Mesenchymal stem cell (in vitro differentiated cells and primary cell): Measurements from ENCODE around the gene CYTH4.

Experiments used
- DNase-seq: peaks from one replicate; pipeline ENCODE4 v3.0.0-alpha.2; 2013
- H2AFZ ChIP-seq: one replicate; pipeline ENCODE4 v1.6.1; 2013; ENCODE audit warnings: low read depth, mild to moderate bottlenecking, control low read depth, inconsistent platforms, low read length, moderate library complexity
- H2AK5ac ChIP-seq: 2 replicates; pipeline ENCODE4 v1.6.1; 2013; ENCODE audit warnings: low read length, moderate library complexity, mild to moderate bottlenecking, inconsistent platforms; ENCODE audit not compliant: severe bottlenecking
- H2BK120ac ChIP-seq: one replicate; pipeline ENCODE4 v1.6.1; 2013; ENCODE audit warnings: low read depth, mild to moderate bottlenecking, inconsistent platforms, low read length, moderate library complexity
- H2BK12ac ChIP-seq, 2 experiments: one replicate each; pipeline ENCODE4 v1.6.1; 2013; ENCODE audit warnings: inconsistent platforms in 2 of 2, low read length in 2 of 2, mild to moderate bottlenecking in 2 of 2, moderate library complexity in 2 of 2, control low read depth in 1 of 2
- H2BK15ac ChIP-seq: one replicate; pipeline ENCODE4 v1.6.1; 2013; ENCODE audit warnings: mild to moderate bottlenecking, low read depth, inconsistent platforms; ENCODE audit not compliant: poor library complexity, severe bottlenecking
- H2BK5ac ChIP-seq: 2 replicates; pipeline ENCODE4 v1.6.1; 2013; ENCODE audit warnings: low read depth, mild to moderate bottlenecking, low read length, control low read depth, inconsistent platforms; ENCODE audit not compliant: poor library complexity, severe bottlenecking
- H3K14ac ChIP-seq, 2 experiments: one replicate each; pipeline ENCODE4 v1.6.1; 2013; ENCODE audit warnings: inconsistent platforms in 2 of 2, low read length in 2 of 2, control low read depth in 1 of 2, mild to moderate bottlenecking in 1 of 2, moderate library complexity in 1 of 2
- H3K18ac ChIP-seq, 2 experiments: one replicate each; pipeline ENCODE4 v1.6.1; 2013; ENCODE audit warnings: inconsistent platforms in 2 of 2, low read length in 2 of 2, control low read depth in 1 of 2, low read depth in 1 of 2, mild to moderate bottlenecking in 1 of 2
- H3K23ac ChIP-seq, 2 experiments: one replicate each; pipeline ENCODE4 v1.6.1; 2013; ENCODE audit warnings: inconsistent platforms in 2 of 2, low read length in 2 of 2, mild to moderate bottlenecking in 2 of 2, moderate library complexity in 2 of 2, control low read depth in 1 of 2
- H3K27ac ChIP-seq: 2 replicates; pipeline ENCODE4 v1.5.1; 2013; ENCODE audit warnings: mild to moderate bottlenecking, moderate library complexity, low read length, control low read depth, inconsistent platforms; ENCODE audit not compliant: poor library complexity, severe bottlenecking
- H3K27me3 ChIP-seq, 2 experiments: 2 replicates each; pipeline versions ENCODE4 v1.6.1 to v1.7.0; 2013; ENCODE audit warnings: low read length in 2 of 2, mild to moderate bottlenecking in 2 of 2, moderate library complexity in 2 of 2, control low read depth in 1 of 2, inconsistent platforms in 1 of 2; ENCODE audit not compliant: control insufficient read depth in 1 of 2, insufficient read depth in 1 of 2
- H3K36me3 ChIP-seq, 2 experiments: 2 replicates each; pipeline versions ENCODE4 v1.6.1 to v1.7.0; 2013; ENCODE audit warnings: low read length in 2 of 2, control low read depth in 1 of 2, inconsistent platforms in 1 of 2, low read depth in 1 of 2, mild to moderate bottlenecking in 1 of 2; ENCODE audit not compliant: insufficient read depth in 2 of 2, control insufficient read depth in 1 of 2
- H3K4ac ChIP-seq, 2 experiments: one replicate each; pipeline ENCODE4 v1.6.1; 2013; ENCODE audit warnings: inconsistent platforms in 2 of 2, low read length in 2 of 2, mild to moderate bottlenecking in 2 of 2, moderate library complexity in 2 of 2, control low read depth in 1 of 2, low read depth in 1 of 2
- H3K4me1 ChIP-seq: 2 replicates; pipeline ENCODE4 v1.6.1; 2013; ENCODE audit warnings: low read depth, low read length, control low read depth; ENCODE audit not compliant: control insufficient read depth, insufficient read depth
- H3K4me2 ChIP-seq: 2 replicates; pipeline ENCODE4 v1.6.1; 2013; ENCODE audit warnings: low read length, mild to moderate bottlenecking, inconsistent platforms; ENCODE audit not compliant: poor library complexity, severe bottlenecking
- H3K4me3 ChIP-seq, 2 experiments: 2 replicates each; pipeline versions ENCODE4 v1.5.1 to v1.7.0; 2013; ENCODE audit warnings: low read length in 2 of 2, mild to moderate bottlenecking in 2 of 2, control low read depth in 1 of 2, low read depth in 1 of 2; ENCODE audit not compliant: insufficient read depth in 1 of 2
- H3K79me1 ChIP-seq: replicated peaks from 2 replicates; pipeline ENCODE4 v1.6.1; 2013; ENCODE audit warnings: mild to moderate bottlenecking, control low read depth, low read length, inconsistent platforms; ENCODE audit not compliant: poor library complexity, severe bottlenecking
- H3K9ac ChIP-seq: 2 replicates; pipeline ENCODE4 v1.7.0; 2013; ENCODE audit warnings: mild to moderate bottlenecking, low read length, moderate library complexity
- H3K9me3 ChIP-seq: 2 replicates; pipeline ENCODE4 v1.7.0; 2013; ENCODE audit warnings: mild to moderate bottlenecking, low read length; ENCODE audit not compliant: control insufficient read depth
- H4K8ac ChIP-seq: one replicate; pipeline ENCODE4 v1.6.1; 2013; ENCODE audit warnings: inconsistent platforms, mild to moderate bottlenecking, low read length, moderate library complexity
- H4K91ac ChIP-seq: one replicate; pipeline ENCODE4 v1.6.1; 2013; ENCODE audit warnings: mild to moderate bottlenecking, low read length, inconsistent platforms
- WGBS: methylation state at CpG from one replicate; pipeline ENCODE4 v1.1.7; 2013; ENCODE audit warnings: mixed read lengths; 5-methylcytosine and 5-hydroxymethylcytosine counted together

CYTH4 gene

DNA sequence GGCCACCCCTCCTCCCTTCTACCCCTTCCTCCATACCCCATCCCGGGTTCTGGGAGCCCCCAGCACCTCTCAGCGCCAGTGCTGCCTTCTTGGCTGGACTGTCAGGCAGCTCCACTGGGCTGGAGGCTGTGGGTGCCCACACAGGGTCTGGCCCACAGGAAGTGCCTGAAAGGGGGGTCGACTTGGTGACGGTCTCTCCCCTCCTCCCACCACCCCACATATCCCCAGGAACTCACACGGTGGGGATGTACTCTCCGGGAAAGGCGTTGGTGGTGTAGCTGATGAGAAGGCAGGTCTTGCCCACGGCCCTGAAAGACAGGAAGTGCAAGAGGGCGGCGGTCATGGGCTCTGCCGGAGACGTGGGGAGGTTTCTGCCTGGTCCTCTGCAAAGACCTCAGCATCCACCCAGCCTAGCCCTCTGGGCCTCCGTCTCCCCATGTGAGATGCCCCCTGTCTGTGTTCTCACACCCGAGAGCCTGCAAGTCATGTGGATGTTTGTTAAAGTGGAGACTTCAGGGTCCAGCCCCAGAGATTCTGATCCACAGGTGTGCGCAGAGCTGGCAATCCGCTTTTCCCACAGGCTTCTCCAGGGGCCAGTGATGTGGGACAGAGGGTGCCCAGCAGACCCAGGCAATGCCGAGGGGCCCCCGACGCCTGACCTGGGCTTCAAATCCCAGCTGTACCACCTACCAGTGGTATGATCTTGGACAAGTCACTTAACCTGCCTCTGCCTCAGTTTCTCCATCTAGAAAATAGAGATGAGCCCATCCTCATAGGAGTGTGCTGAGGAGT lies 40.8 kb upstream of the CYTH4 start:
- 61% methylated on average over 14 of the region's 19 CpGs for WGBS
- no peak overlapping the region for H2BK5ac ChIP-seq
- H2BK120ac ChIP-seq, result no peak overlapping the region

DNA sequence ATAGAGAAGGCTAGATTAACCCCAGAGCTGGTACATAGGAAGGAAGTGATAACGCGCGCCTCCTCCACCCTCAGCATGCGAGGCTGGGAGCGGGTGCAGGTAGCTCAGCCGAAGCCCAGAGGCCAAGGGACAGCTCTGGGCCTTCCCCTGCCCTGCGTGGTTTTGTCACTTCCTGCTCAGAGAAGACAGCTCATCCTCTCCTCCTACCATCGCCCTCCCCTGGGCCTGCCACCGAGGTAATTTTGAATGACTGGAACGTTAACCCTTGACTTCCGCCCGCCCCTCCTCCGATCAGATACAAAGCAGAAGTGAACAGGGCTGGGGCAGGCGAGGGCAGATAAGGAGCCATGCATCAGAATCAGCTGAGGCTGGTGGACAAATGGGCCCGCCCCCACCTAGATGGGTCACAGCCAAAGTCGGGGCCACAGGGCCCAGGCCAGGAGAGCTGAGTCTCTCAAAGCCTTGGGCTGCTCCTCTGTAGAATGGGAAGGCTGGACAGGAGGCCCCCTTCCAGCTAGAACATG lies 39.9 kb upstream of the CYTH4 start:
- Histone ChIP-seq H3K18ac (peak overlapping the region; percentile 45 to 79), H2AK5ac (peak overlapping the region; percentile 19), H3K4me1 (peaks cover 40% of the 10 kb centered on the region), H4K91ac (peak overlapping the region; percentile 47), H3K14ac (peak overlapping the region in 1 of 2 experiments; percentile 2), H3K9me3 (no peaks in the 10 kb centered on the region), H3K23ac (peak overlapping the region in 1 of 2 experiments; percentile 30), H2BK15ac (peak overlapping the region; percentile 56), H2BK120ac (no peak overlapping the region), H3K4me2 (peak overlapping the region; percentile 29), H3K79me1 (peaks cover 10% of the 10 kb centered on the region), H2AFZ (no peak overlapping the region), H3K9ac (no peak overlapping the region), H3K36me3 (peaks cover 6 to 32% of the 10 kb centered on the region in 2 experiments), H2BK5ac (no peak overlapping the region), H3K27me3 (no peaks in the 10 kb centered on the region), H3K27ac (no peak overlapping the region), H4K8ac (peak overlapping the region; percentile 83), H3K4ac (peak overlapping the region; percentile 66 to 86), H2BK12ac (peak overlapping the region; percentile 6 to 60), H3K4me3 (no peak overlapping the region)
- WGBS, result 24% methylated on average over 16 of the region's 16 CpGs
- DNase-seq, result peak; percentile 60

More for the DNA sequence above, 40.8 kb upstream of the CYTH4 start:
- Histone ChIP-seq H3K4me3 (no peak overlapping the region), H3K9ac (no peak overlapping the region), H2BK12ac (peak overlapping the region; percentile 6 to 65), H2BK15ac (peak overlapping the region; percentile 84), H3K4ac (peak overlapping the region in 1 of 2 experiments; percentile 54), H3K23ac (no peak overlapping the region), H3K4me2 (no peak overlapping the region), H2AK5ac (no peak overlapping the region), H3K27ac (no peak overlapping the region), H4K8ac (peak overlapping the region; percentile 76), H3K9me3 (no peaks in the 10 kb centered on the region), H4K91ac (peak overlapping the region; percentile 81), H3K4me1 (peaks cover 43% of the 10 kb centered on the region), H2AFZ (no peak overlapping the region), H3K27me3 (no peaks in the 10 kb centered on the region), H3K79me1 (peaks cover 10% of the 10 kb centered on the region), H3K18ac (peak overlapping the region in 1 of 2 experiments; percentile 45), H3K36me3 (peaks cover 6 to 32% of the 10 kb centered on the region in 2 experiments), H3K14ac (no peak overlapping the region)
- DNase-seq, result no peak

DNA sequence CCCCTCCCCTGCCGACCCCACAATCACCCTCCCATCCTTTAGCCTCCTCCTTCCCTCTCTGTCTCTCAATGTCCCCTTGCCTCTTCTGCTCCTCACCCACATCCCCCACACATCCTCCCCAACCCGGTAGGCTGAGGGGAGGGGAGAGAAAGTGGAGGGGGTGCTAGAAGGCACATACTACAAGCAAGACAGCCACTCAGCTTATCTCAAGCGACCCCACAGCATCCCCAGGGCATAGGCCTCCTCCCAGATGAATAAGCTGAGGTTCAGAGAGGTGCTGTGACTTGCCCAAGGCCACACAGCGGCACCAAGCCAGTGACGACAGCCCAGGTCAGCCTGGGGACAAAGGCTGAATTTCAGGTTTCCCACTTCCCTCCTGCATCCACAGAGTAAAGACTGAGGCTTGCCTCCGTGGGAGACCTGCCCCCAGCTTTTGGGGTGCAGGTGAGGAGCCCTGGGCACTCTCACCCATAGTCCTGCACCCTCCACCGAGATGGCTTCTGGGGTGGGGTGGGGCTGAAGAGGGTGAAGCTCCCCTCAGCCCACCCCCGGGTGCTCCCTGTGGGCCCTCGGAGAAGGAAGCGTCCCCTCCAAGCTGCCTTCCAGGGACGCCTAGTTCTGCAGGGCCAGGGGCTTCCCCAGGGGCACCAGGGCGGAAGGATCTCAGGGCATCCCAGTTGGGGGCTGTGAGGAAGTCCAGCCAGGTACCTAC lies 38.8 kb upstream of the CYTH4 start:
- WGBS, result 64% methylated on average over 7 of the region's 12 CpGs
- no peak for DNase-seq
- Histone ChIP-seq H3K23ac (no peak overlapping the region), H3K9me3 (no peaks in the 10 kb centered on the region), H4K8ac (peak overlapping the region; percentile 10), H3K27ac (no peak overlapping the region), H4K91ac (peak overlapping the region; percentile 92), H3K9ac (peak overlapping the region; percentile 73), H2BK5ac (no peak overlapping the region), H2AFZ (no peak overlapping the region), H3K18ac (peak overlapping the region; percentile 79 to 88), H3K79me1 (peaks cover 10% of the 10 kb centered on the region), H2BK12ac (peak overlapping the region; percentile 80 to 95), H3K4ac (peak overlapping the region; percentile 69 to 89), H3K36me3 (peaks cover 6 to 32% of the 10 kb centered on the region in 2 experiments), H2BK15ac (peak overlapping the region; percentile 60), H3K27me3 (no peaks in the 10 kb centered on the region), H3K14ac (peak overlapping the region in 1 of 2 experiments; percentile 84), H3K4me1 (peaks cover 36% of the 10 kb centered on the region), H3K4me3 (peak overlapping the region; percentile 54 to 85), H3K4me2 (peak overlapping the region; percentile 53), H2AK5ac (peak overlapping the region; percentile 43), H2BK120ac (peak overlapping the region; percentile 69)
